HL-60/S4 treated with retinoic acid at 250 ng/mL for 4 days and 3 days (cell line): ENCODE results near the gene CLDN2.

ENCODE experiments used
- in situ Hi-C: fragments of 300-500 bp; cut with MboI; formaldehyde crosslinking; loops from 2 replicates; pipeline ENCODE4 v1.7.0; 2022; ENCODE audit warnings: low sequenced_read_pairs

The CLDN2 gene

GRCh38 chrX:106917830-106918500 lies 2.2 kb upstream of the CLDN2 start:
- in situ Hi-C loops, result no loop called here

GRCh38 chrX:106921637-106922036 lies 1.4 kb downstream of the CLDN2 start:
- in situ Hi-C loops, result no loop called here

GRCh38 chrX:106927023-106927422 lies 6.8 kb downstream of the CLDN2 start:
- in situ Hi-C loops, result no loop called here

GRCh38 chrX:106927700-106928099 lies 7.5 kb downstream of the CLDN2 start:
- in situ Hi-C loops, result no loop called here

GRCh38 chrX:106928227-106928626 lies 8.0 kb downstream of the CLDN2 start:
- in situ Hi-C loops, result no loop called here

GRCh38 chrX:106931831-106932491 lies 11.8 kb downstream of the CLDN2 start:
- in situ Hi-C loops, result no loop called here

- in situ Hi-C loops, result no loop called here
These were observed 12.3 kb downstream of the CLDN2 start for GRCh38 chrX:106932492-106932923.

GRCh38 chrX:106932960-106933537 lies 12.8 kb downstream of the CLDN2 start:
- in situ Hi-C loops, result no loop called here

GRCh38 chrX:106933538-106933961 lies 13.3 kb downstream of the CLDN2 start:
- in situ Hi-C loops, result no loop called here

- in situ Hi-C loops, result no loop called here
These were observed 15.0 kb downstream of the CLDN2 start for GRCh38 chrX:106935175-106935574.

- in situ Hi-C loops, result no loop called here
These were observed 16.0 kb downstream of the CLDN2 start for GRCh38 chrX:106936246-106936645.

GRCh38 chrX:106939566-106939965 lies 19.4 kb downstream of the CLDN2 start:
- in situ Hi-C loops, result no loop called here

GRCh38 chrX:106940068-106940467 lies 19.9 kb downstream of the CLDN2 start:
- in situ Hi-C loops, result no loop called here

- in situ Hi-C loops, result no loop called here
These were observed 26.3 kb downstream of the CLDN2 start for GRCh38 chrX:106946464-106946863.

GRCh38 chrX:106948641-106949040 lies 28.4 kb downstream of the CLDN2 start:
- in situ Hi-C loops, result no loop called here

- in situ Hi-C loops, result no loop called here
These were observed 29.2 kb downstream of the CLDN2 start for GRCh38 chrX:106949366-106949765.

GRCh38 chrX:106950381-106950780 lies 30.2 kb downstream of the CLDN2 start:
- in situ Hi-C loops, result no loop called here

- in situ Hi-C loops, result no loop called here
These were observed 31.0 kb downstream of the CLDN2 start for GRCh38 chrX:106951230-106951629.

GRCh38 chrX:106952089-106952488 lies 31.9 kb downstream of the CLDN2 start:
- in situ Hi-C loops, result no loop called here

- in situ Hi-C loops, result no loop called here
These were observed 32.3 kb downstream of the CLDN2 start for GRCh38 chrX:106952538-106952937.

- in situ Hi-C loops, result no loop called here
These were observed 32.8 kb downstream of the CLDN2 start for GRCh38 chrX:106952988-106953387.

GRCh38 chrX:106954041-106954440 lies 33.8 kb downstream of the CLDN2 start:
- in situ Hi-C loops, result no loop called here
